Fibroblast of lung (primary cell): ENCODE results near the gene KIF9.

Source experiments
- CTCF ChIP-seq, 2 donors: IDR thresholded peaks in 1 of 2; conservative IDR thresholded peaks in 1 of 2; 1 replicate in 1 of 2; 2 replicates in 1 of 2; pipeline ENCODE4 v1.5.1; 2011 to 2012; ENCODE audit warnings: low read length in 2 of 2, control low read depth in 1 of 2, inconsistent platforms in 1 of 2, low read depth in 1 of 2, mild to moderate bottlenecking in 1 of 2
- EZH2 ChIP-seq: IDR thresholded peaks from 2 replicates; pipeline ENCODE4 v1.5.1; 2012; ENCODE audit warnings: low read length, control low read depth, mild to moderate bottlenecking; ENCODE audit errors: missing control alignments

DNA sequence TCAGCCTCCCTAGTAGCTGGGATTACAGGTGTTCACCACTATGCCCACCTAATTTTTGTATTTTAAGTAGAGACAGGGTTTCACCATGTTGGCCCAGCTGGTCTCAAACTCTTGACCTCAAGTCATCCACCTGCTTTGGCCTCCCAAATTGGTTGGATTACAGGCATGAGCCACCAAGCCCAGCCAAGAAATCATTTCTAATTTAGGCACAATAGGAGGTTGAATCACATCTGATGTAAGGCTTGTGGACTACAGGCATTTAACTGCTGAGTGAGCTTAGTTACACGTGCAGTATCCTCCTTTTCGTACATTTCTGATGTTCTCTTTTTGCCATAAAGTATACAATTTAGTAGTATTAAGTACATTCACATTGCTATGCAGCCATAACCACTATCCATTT, 87.6 kb downstream of the KIF9 start:
- TF ChIP-seq CTCF (conservative IDR thresholded peaks at IDR 0.05 in 1 of 2, IDR thresholded peaks at IDR 0.05 in 1 of 2; ENCODE audit: low read depth in 1 of 2, low read length in 2 of 2) (no peak), EZH2 (no peak)
